ENCODE results near the gene PPP1R3E. TPM values are rescaled to one million over a fixed set of nuclear protein-coding genes. Genes with fewer than 3 reads are reported as not detected.

Gene PPP1R3E
- total and polyA plus RNA-seq, 2 of the 13 experiments (the other 11 are each of a cell fraction or from before 2014, with no cell fraction given) = 16.5 to 26.5 TPM

- peak; percentile 87 for TF ChIP-seq ZNF317 (CRISPR knock-in tag; IDR thresholded peaks at IDR 0.05)
- peak; percentile 10; the same call in 1 of the 2 replicates for TF ChIP-seq ZNF597 (CRISPR knock-in tag; IDR thresholded peaks at IDR 0.05)
- peak; percentile 97; the same call in 1 of the 2 replicates for TF ChIP-seq ZNF20 (CRISPR knock-in tag; IDR thresholded peaks at IDR 0.05)
- peak; percentile 94 for TF ChIP-seq NR0B2 (CRISPR knock-in tag; IDR thresholded peaks at IDR 0.05)
- peak; percentile 99 for TF ChIP-seq ZNF782 (CRISPR knock-in tag; IDR thresholded peaks at IDR 0.05; ENCODE audit: borderline replicate concordance)
- TF ChIP-seq KLF9 (CRISPR knock-in tag; IDR thresholded peaks at IDR 0.05; ENCODE audit: low read depth) = no peak
- no peak; the same call in none of the 2 replicates for TF ChIP-seq ZNF512 (CRISPR knock-in tag; IDR thresholded peaks at IDR 0.05)
- 0 out of 2 replicates have a peak, but pooled peaks have one; percentile 56 for TF ChIP-seq ZBTB33 (CRISPR knock-in tag; IDR thresholded peaks at IDR 0.05)
- no peak for TF ChIP-seq SRY (CRISPR knock-in tag; IDR thresholded peaks at IDR 0.05)
- no peak for TF ChIP-seq THAP8 (CRISPR knock-in tag; IDR thresholded peaks at IDR 0.05; ENCODE audit: borderline replicate concordance)
- TF ChIP-seq DDIT3 (CRISPR knock-in tag; IDR thresholded peaks at IDR 0.05) = 0 out of 2 replicates have a peak, but pooled peaks have one; percentile 38
- TF ChIP-seq ZNF777 (CRISPR knock-in tag; IDR thresholded peaks at IDR 0.05) = peak; percentile 85
- TF ChIP-seq ZMAT5 (CRISPR knock-in tag; IDR thresholded peaks at IDR 0.05; ENCODE audit: borderline replicate concordance, low read depth) = no peak
- no peak for TF ChIP-seq NONO (IDR thresholded peaks at IDR 0.05)
- TF ChIP-seq NONO (CRISPR knock-in tag; conservative IDR thresholded peaks at IDR 0.05) = no peak
- TF ChIP-seq ATF3 (CRISPR knock-in tag; IDR thresholded peaks at IDR 0.05) = peak; percentile 67; the same call in 1 of the 2 replicates
- TF ChIP-seq ATM (IDR thresholded peaks at IDR 0.05; ENCODE audit: borderline replicate concordance) = no peak
- TF ChIP-seq GRHL1 (CRISPR knock-in tag; conservative IDR thresholded peaks at IDR 0.05) = no peak
- TF ChIP-seq MIXL1 (CRISPR knock-in tag; IDR thresholded peaks at IDR 0.05) = peak; percentile 35
- TF ChIP-seq ARNTL (CRISPR knock-in tag; IDR thresholded peaks at IDR 0.05) = peak; percentile 95
These were observed 730 bp downstream of the PPP1R3E start (continued) for GRCh38 chr14:23301969-23302289.
